ENCODE data around the gene PHOSPHO2. TPM values are rescaled to one million over a fixed set of nuclear protein-coding genes. Genes with fewer than 3 reads are reported as not detected.

Gene PHOSPHO2
- total and polyA plus RNA-seq, 10 of the 15 experiments (the other 5 are each of a cell fraction or from before 2014, with no cell fraction given) = 2.7 to 7.6 (median 4.2) TPM

- TF ChIP-seq E2F4 (IDR thresholded peaks at IDR 0.05; ENCODE audit: low read depth, low read length) (no peak), ZBTB40 (IDR thresholded peaks at IDR 0.05; ENCODE audit: borderline replicate concordance) (peak; percentile 82; the same call in 1 of the 2 replicates), FOXK2 (IDR thresholded peaks at IDR 0.05) (no peak), HCFC1 (IDR thresholded peaks at IDR 0.05; ENCODE audit: low read length) (peak; percentile 13; the same call in 1 of the 2 replicates), POLR2AphosphoS5 (IDR thresholded peaks at IDR 0.05; ENCODE audit: low read length) (peak; percentile 65; the same call in 1 of the 2 replicates), ZZZ3 (IDR thresholded peaks at IDR 0.05; ENCODE audit: control insufficient read depth, insufficient read length, low read depth) (no peak), KLF5 (IDR thresholded peaks at IDR 0.05; ENCODE audit: partially characterized antibody) (no peak), ZNF622 (IDR thresholded peaks at IDR 0.05) (no peak), IRF5 (IDR thresholded peaks at IDR 0.05; ENCODE audit: borderline replicate concordance) (no peak), RUNX3 (IDR thresholded peaks at IDR 0.05; ENCODE audit: low read length) (peak; percentile 20; the same call in 1 of the 2 replicates), E4F1 (IDR thresholded peaks at IDR 0.05; ENCODE audit: borderline replicate concordance, partially characterized antibody) (no peak), YY1 (IDR thresholded peaks at IDR 0.05; ENCODE audit: low read depth, low read length) (peak; percentile 49), EGR1 (IDR thresholded peaks at IDR 0.05; ENCODE audit: borderline replicate concordance in 1 of 2, low read depth in 2 of 2, low read length in 2 of 2) (no peak), PRDM15 (CRISPR knock-in tag; IDR thresholded peaks at IDR 0.05) (no peak), RELA (IDR thresholded peaks at IDR 0.05; ENCODE audit: borderline replicate concordance, partially characterized antibody) (no peak), IKZF1 (conservative IDR thresholded peaks at IDR 0.05) (peak; percentile 58)
Observed at GRCh38 chr2:169694113-169694893, at the start of gene PHOSPHO2, which contains the start of gene CFAP210 (continued).
